Measurements from ENCODE around the gene SAP30BP.

Gene SAP30BP

GRCh38 chr17:75691801-75692626 lies 24.9 kb downstream of the SAP30BP start:
- no peak for DNase-seq

GRCh38 chr17:75692976-75693375 lies 25.8 kb downstream of the SAP30BP start:
- no peak for DNase-seq

GRCh38 chr17:75693500-75694481 lies 26.7 kb downstream of the SAP30BP start:
- DNase-seq, result peak; percentile 44

- no peak for DNase-seq
Measured at GRCh38 chr17:75694536-75694935, 27.4 kb downstream of the SAP30BP start.

- DNase-seq, result no peak
Measured at GRCh38 chr17:75695141-75695829, 28.1 kb downstream of the SAP30BP start.

GRCh38 chr17:75695830-75696271 lies 28.7 kb downstream of the SAP30BP start:
- DNase-seq, result no peak

GRCh38 chr17:75697651-75698291 lies 30.6 kb downstream of the SAP30BP start:
- no peak for DNase-seq

GRCh38 chr17:75698659-75699058 lies 31.5 kb downstream of the SAP30BP start:
- DNase-seq, result no peak

- DNase-seq, result no peak
Measured at GRCh38 chr17:75701288-75701687, 34.1 kb downstream of the SAP30BP start.

- DNase-seq, result no peak
Measured at GRCh38 chr17:75703191-75703590, 36.1 kb downstream of the SAP30BP start.

- no peak for DNase-seq
Measured at GRCh38 chr17:75703591-75703990, 36.5 kb downstream of the SAP30BP start.

GRCh38 chr17:75704963-75705875 lies 38.1 kb downstream of the SAP30BP start:
- DNase-seq, result no peak

- no peak for DNase-seq
Measured at GRCh38 chr17:75706042-75706728, 39.0 kb downstream of the SAP30BP start.

GRCh38 chr17:75707079-75707571 lies 40.0 kb downstream of the SAP30BP start:
- DNase-seq, result no peak

GRCh38 chr17:75712446-75712845 lies 45.3 kb downstream of the SAP30BP start:
- no peak for DNase-seq

GRCh38 chr17:75719732-75720131 lies 52.6 kb downstream of the SAP30BP start:
- no peak for DNase-seq

GRCh38 chr17:75720656-75721462 lies 53.7 kb downstream of the SAP30BP start, which contains the start of gene ITGB4:
TSS of gene ITGB4 (plus strand) at chr17:75721459. CDS start at chr17:75724704, 3,245 bp downstream.
- DNase-seq, result peak; percentile 14

- DNase-seq, result no peak
Measured at GRCh38 chr17:75721463-75722011, 54.4 kb downstream of the SAP30BP start.

GRCh38 chr17:75722076-75722475 lies 54.9 kb downstream of the SAP30BP start:
- DNase-seq, result no peak
